Effector memory CD4-positive, alpha-beta T cell (primary cell): ENCODE measurements around the gene HS6ST3.

Source experiments
- DNase-seq, 3 donors: peaks; one replicate each; pipeline ENCODE4 v3.0.0-alpha.2; 2020
- H3K27ac ChIP-seq: 2 replicates; pipeline ENCODE4 v1.7.0; 2013; ENCODE audit warnings: mild to moderate bottlenecking, low read length, moderate library complexity; ENCODE audit not compliant: insufficient read depth, poor library complexity, severe bottlenecking
- H3K27me3 ChIP-seq: replicated peaks from 2 replicates; pipeline ENCODE4 v1.7.0; 2013; ENCODE audit warnings: mild to moderate bottlenecking, low read length; ENCODE audit not compliant: insufficient read depth, control insufficient read depth, poor library complexity, severe bottlenecking
- H3K36me3 ChIP-seq: 2 replicates; pipeline ENCODE4 v1.7.0; 2013; ENCODE audit warnings: mild to moderate bottlenecking, low read length, moderate library complexity; ENCODE audit not compliant: control insufficient read depth, insufficient read depth
- H3K4me1 ChIP-seq: 2 replicates; pipeline ENCODE4 v1.7.0; 2013; ENCODE audit warnings: low read length, mild to moderate bottlenecking; ENCODE audit not compliant: control insufficient read depth, insufficient read depth, poor library complexity, severe bottlenecking
- H3K4me3 ChIP-seq: 2 replicates; pipeline ENCODE4 v1.7.0; 2013; ENCODE audit warnings: low read length, low read depth, mild to moderate bottlenecking; ENCODE audit not compliant: insufficient read depth, poor library complexity, severe bottlenecking
- H3K9me3 ChIP-seq: 2 replicates; pipeline ENCODE4 v1.7.0; 2013; ENCODE audit warnings: mild to moderate bottlenecking, low read length, moderate library complexity; ENCODE audit not compliant: control insufficient read depth

HS6ST3 gene

DNA sequence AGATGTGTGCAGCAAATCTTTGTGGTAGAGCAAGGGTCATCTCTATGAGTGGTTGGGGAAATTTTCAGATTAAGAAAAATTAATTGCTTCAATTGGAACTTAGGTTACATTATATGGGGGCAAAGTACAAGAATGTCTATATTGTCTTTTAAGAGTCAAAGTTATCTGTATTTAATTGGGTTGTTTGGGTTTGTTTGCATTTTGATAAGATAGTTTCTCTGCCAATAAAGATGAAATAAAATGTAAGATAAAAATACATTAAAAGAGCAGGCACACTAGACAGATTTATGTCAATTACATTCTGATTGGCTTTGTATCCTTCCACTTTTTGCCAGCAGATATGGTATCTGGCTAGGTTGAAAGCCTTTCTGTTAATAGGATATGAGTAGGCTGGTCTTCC is 587.1 kb downstream of the HS6ST3 start:
- Histone ChIP-seq H3K27ac (no peak overlapping the region), H3K4me3 (no peak overlapping the region), H3K4me1 (no peaks in the 10 kb centered on the region), H3K36me3 (no peaks in the 10 kb centered on the region), H3K27me3 (no peaks in the 10 kb centered on the region), H3K9me3 (no peaks in the 10 kb centered on the region)
- no peak for DNase-seq

DNA sequence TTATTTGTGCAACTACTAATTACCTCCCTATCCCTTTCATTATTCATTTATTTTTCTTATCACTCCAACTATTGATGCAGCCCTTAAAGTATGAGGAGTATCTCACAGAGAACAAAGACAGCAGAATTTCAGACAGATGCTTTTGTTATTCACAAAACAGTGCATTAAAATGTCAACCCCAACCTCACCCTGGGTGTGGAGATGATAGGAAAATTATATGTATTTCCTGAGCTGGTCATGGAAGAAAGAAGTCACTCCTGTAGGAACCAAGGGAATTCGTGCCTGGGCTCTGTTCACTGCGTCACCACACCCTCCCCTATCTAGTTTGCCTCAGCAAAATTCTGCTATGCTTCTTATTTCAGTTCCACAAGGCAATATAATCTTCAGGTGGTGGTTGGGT is 588.9 kb downstream of the HS6ST3 start:
- Histone ChIP-seq H3K4me3 (no peak overlapping the region), H3K9me3 (no peaks in the 10 kb centered on the region), H3K4me1 (no peaks in the 10 kb centered on the region), H3K27ac (no peak overlapping the region), H3K27me3 (no peaks in the 10 kb centered on the region), H3K36me3 (no peaks in the 10 kb centered on the region)
- DNase-seq: no peak

DNA sequence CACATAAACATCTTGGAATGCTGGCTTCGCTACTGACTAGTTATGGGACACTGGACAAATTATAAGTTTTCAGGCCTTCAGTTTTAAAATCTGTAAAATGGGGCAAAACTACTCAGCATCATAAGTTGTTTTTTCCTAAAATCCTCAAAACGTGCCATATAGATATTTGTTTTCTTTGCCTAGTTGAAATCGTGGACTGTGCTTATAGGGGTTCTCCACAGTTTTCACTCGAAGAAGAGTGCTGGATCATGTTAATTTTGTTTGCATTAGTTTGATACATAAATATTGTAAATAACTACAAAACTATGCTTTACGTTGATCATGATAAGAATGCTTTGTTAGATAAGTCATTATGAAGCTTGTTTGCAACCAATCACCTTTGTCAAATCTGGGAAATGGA is 591.0 kb downstream of the HS6ST3 start:
- no peak overlapping the region for H3K4me3 ChIP-seq
- no peaks in the 10 kb centered on the region for H3K27me3 ChIP-seq
- no peaks in the 10 kb centered on the region for H3K4me1 ChIP-seq
- DNase-seq: no peak
- no peak overlapping the region for H3K27ac ChIP-seq
- no peaks in the 10 kb centered on the region for H3K9me3 ChIP-seq
- no peaks in the 10 kb centered on the region for H3K36me3 ChIP-seq

DNA sequence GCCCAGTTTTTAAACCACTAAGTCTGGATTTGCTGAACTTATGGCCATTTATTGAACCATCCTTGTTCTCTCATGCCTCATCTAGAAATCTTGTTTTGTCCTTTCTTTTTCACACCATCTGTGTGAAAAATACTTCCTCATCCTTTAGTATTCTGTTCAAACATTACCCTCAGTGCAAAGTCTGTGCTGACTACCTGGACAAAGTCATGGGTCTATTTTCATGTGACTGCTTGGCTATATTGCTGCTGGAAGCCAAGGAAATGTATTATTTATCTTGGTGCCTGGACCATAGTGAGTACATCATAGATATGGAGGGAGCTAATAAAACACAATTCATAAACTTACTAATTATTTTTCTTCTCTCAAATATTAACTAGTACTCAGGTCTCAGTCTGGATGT is 591.9 kb downstream of the HS6ST3 start:
- Histone ChIP-seq H3K4me3 (no peak overlapping the region), H3K27ac (no peak overlapping the region), H3K4me1 (no peaks in the 10 kb centered on the region), H3K27me3 (no peaks in the 10 kb centered on the region), H3K9me3 (no peaks in the 10 kb centered on the region), H3K36me3 (no peaks in the 10 kb centered on the region)
- DNase-seq: no peak

DNA sequence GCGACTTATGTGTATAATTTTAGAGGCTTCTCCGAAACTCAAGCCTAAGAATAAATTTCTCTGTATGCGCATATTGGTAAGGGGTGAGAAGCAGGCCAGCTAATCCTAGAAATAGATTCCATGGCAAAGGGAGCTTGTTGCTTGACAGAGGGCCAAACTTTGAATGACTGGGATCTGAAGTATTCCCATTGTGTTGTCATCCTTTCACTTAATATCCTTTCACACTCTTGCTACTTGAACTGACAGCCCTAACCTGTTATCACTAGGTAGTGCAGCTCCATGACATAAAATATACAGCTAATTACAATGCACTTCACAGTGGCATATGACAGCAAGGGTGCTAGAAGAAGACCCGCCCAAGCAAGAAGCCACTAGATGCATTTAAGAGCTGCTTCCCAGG is 594.6 kb downstream of the HS6ST3 start:
- Histone ChIP-seq H3K9me3 (no peaks in the 10 kb centered on the region), H3K36me3 (no peaks in the 10 kb centered on the region), H3K4me1 (no peaks in the 10 kb centered on the region), H3K4me3 (no peak overlapping the region), H3K27ac (no peak overlapping the region), H3K27me3 (no peaks in the 10 kb centered on the region)
- no peak for DNase-seq

DNA sequence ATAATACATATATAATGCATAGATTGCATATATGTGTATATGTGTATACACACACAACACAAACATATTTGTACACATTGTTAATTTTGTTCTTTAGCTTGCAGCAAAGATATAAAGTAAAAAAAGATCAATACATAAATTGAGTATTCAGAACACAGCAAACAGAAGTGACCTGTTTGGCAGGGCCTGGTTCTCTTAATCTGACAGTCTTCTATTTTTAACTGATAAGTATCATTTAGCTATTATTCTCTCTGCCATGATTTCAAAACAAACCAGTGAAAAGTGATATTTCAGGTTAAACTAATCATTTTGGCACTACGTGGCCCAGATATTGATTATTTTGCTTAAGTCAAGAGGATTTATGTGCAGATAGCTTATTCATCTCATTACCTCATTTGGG is 595.0 kb downstream of the HS6ST3 start:
- H3K4me1 ChIP-seq: no peaks in the 10 kb centered on the region
- DNase-seq: no peak
- no peak overlapping the region for H3K27ac ChIP-seq
- no peaks in the 10 kb centered on the region for H3K9me3 ChIP-seq
- no peaks in the 10 kb centered on the region for H3K27me3 ChIP-seq
- no peak overlapping the region for H3K4me3 ChIP-seq
- no peaks in the 10 kb centered on the region for H3K36me3 ChIP-seq

DNA sequence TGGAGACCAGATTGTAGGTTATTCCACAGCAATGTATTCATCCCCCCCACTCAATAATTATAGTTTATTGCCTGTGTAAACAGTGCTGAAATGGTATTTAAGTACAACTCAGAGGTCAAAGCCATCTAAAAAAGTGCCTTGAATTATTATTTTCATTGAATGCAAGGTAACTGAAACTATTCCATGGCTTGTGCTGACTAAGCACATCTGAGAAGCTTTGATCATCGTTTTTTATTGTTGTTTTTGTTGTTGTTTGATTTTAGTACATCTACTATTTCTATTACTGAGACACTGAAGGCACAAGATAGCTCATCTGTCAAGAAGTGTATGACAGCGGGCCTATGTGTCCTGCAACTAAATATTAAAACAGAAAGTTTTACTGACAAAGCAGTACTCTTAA is 596.4 kb downstream of the HS6ST3 start:
- no peaks in the 10 kb centered on the region for H3K4me1 ChIP-seq
- no peak overlapping the region for H3K27ac ChIP-seq
- no peak for DNase-seq
- H3K4me3 ChIP-seq: no peak overlapping the region
- H3K36me3 ChIP-seq: no peaks in the 10 kb centered on the region
- no peaks in the 10 kb centered on the region for H3K27me3 ChIP-seq
- H3K9me3 ChIP-seq: no peaks in the 10 kb centered on the region

DNA sequence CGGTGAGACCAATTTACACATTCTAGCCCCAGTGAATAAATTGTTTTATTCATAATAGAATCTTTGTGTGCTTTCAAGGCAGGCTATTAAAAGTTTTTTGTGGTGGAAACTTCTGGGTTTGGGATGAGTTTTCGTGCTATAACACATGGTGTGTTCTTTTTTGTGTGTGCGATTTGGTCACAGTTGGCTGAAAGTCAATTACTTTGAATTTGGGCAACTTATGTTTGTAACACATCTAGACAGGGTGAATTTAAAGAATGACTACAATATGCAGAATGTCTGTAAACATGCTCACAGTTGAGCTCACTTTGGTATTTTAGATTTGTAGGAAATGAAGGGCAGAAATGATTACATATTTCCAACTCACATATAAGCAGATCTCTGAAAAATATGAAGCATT is 597.3 kb downstream of the HS6ST3 start:
- Histone ChIP-seq H3K36me3 (no peaks in the 10 kb centered on the region), H3K9me3 (no peaks in the 10 kb centered on the region), H3K4me1 (no peaks in the 10 kb centered on the region), H3K4me3 (no peak overlapping the region), H3K27ac (no peak overlapping the region), H3K27me3 (no peaks in the 10 kb centered on the region)
- DNase-seq: no peak

DNA sequence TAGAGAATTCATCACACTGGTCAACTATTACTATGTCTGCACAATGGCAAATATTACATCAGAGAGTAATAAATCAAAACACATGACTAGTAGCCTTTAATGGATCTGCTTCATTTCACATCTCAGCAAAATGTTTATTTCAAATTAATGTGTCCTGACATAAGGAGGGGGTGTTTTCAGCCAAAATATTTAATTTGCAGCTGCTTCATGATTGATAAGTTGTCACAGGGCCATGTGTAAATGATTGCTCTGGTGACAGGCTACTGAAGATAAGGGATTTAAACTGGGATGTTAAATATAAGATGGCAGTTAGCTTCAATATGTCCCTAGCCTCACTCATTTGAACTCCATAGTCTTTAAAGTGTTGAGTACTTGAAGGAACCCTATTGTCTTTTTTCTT is 601.1 kb downstream of the HS6ST3 start:
- H3K27me3 ChIP-seq: no peaks in the 10 kb centered on the region

DNA sequence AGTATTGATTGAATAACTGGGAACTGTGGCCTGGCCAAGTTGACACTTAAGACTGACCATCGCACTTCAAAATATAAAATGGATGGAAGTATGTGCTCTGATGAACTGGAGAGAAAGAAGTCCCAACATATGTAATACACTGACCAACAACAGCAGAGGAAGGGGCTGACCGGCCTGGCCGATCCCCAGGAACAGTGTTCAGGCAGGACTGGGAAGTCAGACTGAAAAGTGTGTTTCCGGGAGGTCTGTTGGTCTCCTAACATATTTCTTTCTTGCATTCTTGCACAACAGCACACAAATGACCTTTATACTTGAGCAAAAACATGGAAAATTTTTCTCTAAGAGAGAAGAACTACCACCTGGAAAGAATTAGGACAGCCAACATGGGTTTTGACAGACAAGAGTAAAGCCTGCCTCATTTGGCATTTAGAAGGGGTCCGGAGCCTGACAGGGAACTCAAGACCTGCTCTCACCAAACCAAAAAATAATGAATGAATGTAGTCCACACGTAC is 606.5 kb downstream of the HS6ST3 start:
- no peak overlapping the region for H3K27ac ChIP-seq
- H3K4me3 ChIP-seq: no peak overlapping the region
- no peaks in the 10 kb centered on the region for H3K9me3 ChIP-seq
- H3K36me3 ChIP-seq: no peaks in the 10 kb centered on the region
- no peaks in the 10 kb centered on the region for H3K4me1 ChIP-seq
- no peak for DNase-seq
- H3K27me3 ChIP-seq: no peaks in the 10 kb centered on the region

More for the DNA sequence above, 601.1 kb downstream of the HS6ST3 start:
- no peaks in the 10 kb centered on the region for H3K9me3 ChIP-seq
- H3K36me3 ChIP-seq: no peaks in the 10 kb centered on the region
- H3K4me3 ChIP-seq: no peak overlapping the region
- no peaks in the 10 kb centered on the region for H3K4me1 ChIP-seq
- no peak for DNase-seq
- H3K27ac ChIP-seq: no peak overlapping the region

DNA sequence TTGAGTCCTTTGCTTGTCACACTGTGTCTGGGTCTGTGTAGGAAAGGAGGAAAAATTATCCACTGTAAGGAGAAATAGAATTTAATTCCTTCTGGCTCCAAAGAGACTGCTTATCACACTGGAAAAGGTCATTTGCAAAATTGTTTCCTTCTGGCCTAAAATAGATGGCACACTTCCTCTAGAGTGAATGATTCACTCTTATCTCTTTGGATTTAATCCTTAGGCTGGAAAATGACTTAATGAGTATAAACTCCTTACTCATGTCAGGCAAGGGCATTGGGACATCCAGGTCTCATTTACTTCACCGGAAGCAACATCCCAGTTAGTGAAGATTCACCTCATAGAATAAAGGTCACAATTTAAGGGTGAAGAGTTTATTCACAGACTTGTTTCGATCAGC is 610.8 kb downstream of the HS6ST3 start:
- Histone ChIP-seq H3K4me1 (no peaks in the 10 kb centered on the region), H3K27me3 (no peaks in the 10 kb centered on the region), H3K4me3 (no peak overlapping the region), H3K27ac (no peak overlapping the region), H3K9me3 (no peaks in the 10 kb centered on the region), H3K36me3 (no peaks in the 10 kb centered on the region)
- no peak for DNase-seq
